Nephron progenitor cell (in vitro differentiated cells): ENCODE measurements around the gene ATL3.

Experiments used
- DNase-seq: peaks from one replicate; pipeline ENCODE4 v3.0.0; 2021
- H3K27ac Mint-ChIP-seq: 2 replicates; pipeline ENCODE4 v1.8.0; 2021; ENCODE audit warnings: mild to moderate bottlenecking, moderate library complexity, mixed read lengths
- H3K27me3 Mint-ChIP-seq: 2 replicates; pipeline ENCODE4 v1.8.0; 2021; ENCODE audit warnings: mild to moderate bottlenecking, low read depth, mixed read lengths; ENCODE audit not compliant: poor library complexity
- H3K36me3 Mint-ChIP-seq: 2 replicates; pipeline ENCODE4 v1.8.0; 2021; ENCODE audit warnings: low read depth, mixed read lengths
- H3K4me1 Mint-ChIP-seq: 2 replicates; pipeline ENCODE4 v1.8.0; 2021; ENCODE audit warnings: mixed read lengths
- H3K4me3 Mint-ChIP-seq: 2 replicates; pipeline ENCODE4 v1.8.0; 2021; ENCODE audit warnings: mild to moderate bottlenecking, moderate library complexity, mixed read lengths
- H3K9me3 Mint-ChIP-seq: 2 replicates; pipeline ENCODE4 v1.8.0; 2021; ENCODE audit warnings: mild to moderate bottlenecking, moderate library complexity, mixed read lengths
- TF ChIP-seq, protein P1 (sequence below): fragments of 200-600 bp; sonication (generic); IDR thresholded peaks from 2 replicates; pipeline ENCODE4 v1.5.0; 2021; ENCODE audit warnings: antibody characterized with exemption

The ATL3 gene

GRCh38 chr11:63599211-63600122 is 71.7 kb downstream of the ATL3 start:
- Mint-ChIP-seq H3K27ac (no peak overlapping the region), H3K9me3 (peaks cover 7% of the 10 kb centered on the region), H3K27me3 (peaks cover 24% of the 10 kb centered on the region), H3K4me1 (no peaks in the 10 kb centered on the region), H3K36me3 (no peaks in the 10 kb centered on the region), H3K4me3 (no peak overlapping the region)
- TF ChIP-seq, protein P1, sequence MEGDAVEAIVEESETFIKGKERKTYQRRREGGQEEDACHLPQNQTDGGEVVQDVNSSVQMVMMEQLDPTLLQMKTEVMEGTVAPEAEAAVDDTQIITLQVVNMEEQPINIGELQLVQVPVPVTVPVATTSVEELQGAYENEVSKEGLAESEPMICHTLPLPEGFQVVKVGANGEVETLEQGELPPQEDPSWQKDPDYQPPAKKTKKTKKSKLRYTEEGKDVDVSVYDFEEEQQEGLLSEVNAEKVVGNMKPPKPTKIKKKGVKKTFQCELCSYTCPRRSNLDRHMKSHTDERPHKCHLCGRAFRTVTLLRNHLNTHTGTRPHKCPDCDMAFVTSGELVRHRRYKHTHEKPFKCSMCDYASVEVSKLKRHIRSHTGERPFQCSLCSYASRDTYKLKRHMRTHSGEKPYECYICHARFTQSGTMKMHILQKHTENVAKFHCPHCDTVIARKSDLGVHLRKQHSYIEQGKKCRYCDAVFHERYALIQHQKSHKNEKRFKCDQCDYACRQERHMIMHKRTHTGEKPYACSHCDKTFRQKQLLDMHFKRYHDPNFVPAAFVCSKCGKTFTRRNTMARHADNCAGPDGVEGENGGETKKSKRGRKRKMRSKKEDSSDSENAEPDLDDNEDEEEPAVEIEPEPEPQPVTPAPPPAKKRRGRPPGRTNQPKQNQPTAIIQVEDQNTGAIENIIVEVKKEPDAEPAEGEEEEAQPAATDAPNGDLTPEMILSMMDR: no peak
- no peak for DNase-seq

DNA sequence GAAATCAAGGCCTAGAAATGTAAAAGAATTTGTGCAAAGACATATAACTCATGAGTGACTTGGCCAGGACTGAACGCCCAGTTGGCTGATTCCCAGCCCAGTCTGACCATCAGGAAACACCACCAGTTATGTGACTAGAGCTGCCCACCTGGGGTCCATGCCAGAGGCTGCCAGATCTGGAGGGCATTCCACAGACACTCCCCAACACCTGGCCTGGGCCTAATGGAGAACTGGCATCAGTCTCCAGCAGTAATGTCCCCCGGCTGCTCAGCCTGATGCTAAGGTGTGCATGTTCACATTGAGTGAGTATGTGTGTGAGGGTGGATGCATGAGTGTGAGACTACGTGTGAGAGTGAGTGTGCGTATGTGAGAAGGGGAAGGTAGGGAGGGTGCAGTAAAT is 72.6 kb downstream of the ATL3 start:
- no peak overlapping the region for H3K27ac Mint-ChIP-seq
- TF ChIP-seq, protein P1: no peak
- H3K36me3 Mint-ChIP-seq: no peaks in the 10 kb centered on the region
- DNase-seq: no peak
- no peak overlapping the region for H3K4me3 Mint-ChIP-seq
- peaks cover 7% of the 10 kb centered on the region for H3K9me3 Mint-ChIP-seq
- H3K27me3 Mint-ChIP-seq: peaks cover 28% of the 10 kb centered on the region
- no peaks in the 10 kb centered on the region for H3K4me1 Mint-ChIP-seq

GRCh38 chr11:63595296-63595695 is 75.9 kb downstream of the ATL3 start:
- no peak for DNase-seq
- Mint-ChIP-seq H3K27ac (no peak overlapping the region), H3K4me3 (no peak overlapping the region), H3K4me1 (no peaks in the 10 kb centered on the region), H3K9me3 (peaks cover 7% of the 10 kb centered on the region), H3K36me3 (no peaks in the 10 kb centered on the region), H3K27me3 (peaks cover 30% of the 10 kb centered on the region)
- TF ChIP-seq, protein P1: no peak

- peak; percentile 23 for DNase-seq
- Mint-ChIP-seq H3K27me3 (peaks cover 15% of the 10 kb centered on the region), H3K36me3 (no peaks in the 10 kb centered on the region), H3K4me3 (no peak overlapping the region), H3K4me1 (no peaks in the 10 kb centered on the region), H3K27ac (no peak overlapping the region), H3K9me3 (peaks cover 7% of the 10 kb centered on the region)
- TF ChIP-seq, protein P1: peak; percentile 42
Observed at GRCh38 chr11:63592975-63593395, 78.2 kb downstream of the ATL3 start.

DNA sequence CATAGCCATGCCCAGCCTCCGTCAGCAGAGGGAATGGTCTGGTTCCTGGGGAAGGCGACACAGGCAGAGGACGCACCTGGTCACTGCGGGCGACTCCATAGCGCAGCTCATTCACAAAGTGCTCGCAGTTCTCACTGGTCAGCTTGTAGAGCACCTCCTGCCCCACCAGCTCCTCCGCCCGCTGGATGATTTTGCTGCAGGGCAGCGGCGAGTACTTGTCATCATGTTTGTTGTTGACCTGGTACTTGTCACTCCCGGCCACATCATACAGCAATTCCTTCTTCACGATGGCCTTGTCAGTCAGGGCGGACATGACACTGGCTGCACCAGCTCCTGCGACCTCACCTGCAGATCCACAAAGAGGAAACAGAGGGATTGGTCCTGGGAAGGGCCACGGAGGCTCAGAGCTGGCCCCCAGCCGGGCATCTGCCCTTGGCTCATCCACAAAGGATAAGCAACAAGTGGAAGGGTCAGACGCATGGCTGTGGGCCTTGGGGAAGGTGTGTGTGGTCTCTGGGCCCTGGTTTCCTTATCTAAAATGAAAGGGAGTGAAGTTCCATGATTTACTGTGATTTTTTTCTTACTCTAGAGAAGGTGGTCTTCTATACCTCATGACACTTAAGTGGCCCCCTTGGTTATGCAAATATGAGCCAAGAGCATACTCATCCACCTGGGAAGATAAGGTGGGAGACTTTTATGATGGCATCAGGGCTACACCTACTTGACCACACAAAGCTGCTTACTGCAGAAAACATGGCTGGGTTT is 81.0 kb downstream of the ATL3 start:
- Mint-ChIP-seq H3K4me1 (no peaks in the 10 kb centered on the region), H3K27me3 (peaks cover 19% of the 10 kb centered on the region), H3K4me3 (no peak overlapping the region), H3K36me3 (no peaks in the 10 kb centered on the region), H3K9me3 (no peaks in the 10 kb centered on the region), H3K27ac (no peak overlapping the region)
- no peak for DNase-seq
- TF ChIP-seq, protein P1: no peak
